Neural cell (in vitro differentiated cells): ENCODE results near the gene BMP7. TPM values are rescaled to one million over a fixed set of nuclear protein-coding genes. Genes with fewer than 3 reads are reported as not detected.

Experiments used
- H2AFZ ChIP-seq: fragments of 200-600, 300-800 bp; sonication (generic), shearing (Covaris generic); 2 replicates; pipeline ENCODE4 v1.6.0; 2014; ENCODE audit warnings: low read depth, mild to moderate bottlenecking, antibody characterized with exemption, low read length, moderate library complexity
- H3F3A ChIP-seq: fragments of 200-600 bp; shearing (Covaris generic); 2 replicates; pipeline ENCODE4 v1.6.1; 2016; ENCODE audit warnings: mild to moderate bottlenecking, moderate library complexity, mixed read lengths, antibody characterized with exemption, low read length; ENCODE audit not compliant: insufficient read depth, poor library complexity, severe bottlenecking
- H3K27ac ChIP-seq: fragments of 200-600, 300-800 bp; sonication (generic), shearing (Covaris generic); 2 replicates; pipeline ENCODE4 v1.5.1; 2014; ENCODE audit warnings: mild to moderate bottlenecking, low read length, moderate library complexity
- H3K27me3 ChIP-seq: fragments of 300-800, 200-600 bp; sonication (generic), shearing (Covaris generic); 2 replicates; pipeline ENCODE4 v1.6.0; 2014; ENCODE audit warnings: mild to moderate bottlenecking, low read depth, low read length, moderate library complexity; ENCODE audit not compliant: insufficient read depth
- H3K36me3 ChIP-seq: fragments of 300-800, 200-600 bp; sonication (generic), shearing (Covaris generic); 2 replicates; pipeline ENCODE4 v1.5.1; 2014; ENCODE audit warnings: mild to moderate bottlenecking, antibody characterized with exemption, low read length, moderate library complexity; ENCODE audit not compliant: insufficient read depth
- H3K4me2 ChIP-seq: fragments of 300-800, 200-600 bp; sonication (generic), shearing (Covaris generic); 2 replicates; pipeline ENCODE4 v1.6.0; 2014; ENCODE audit warnings: mild to moderate bottlenecking, low read length
- H3K4me3 ChIP-seq: fragments of 300-800, 200-600 bp; sonication (generic), shearing (Covaris generic); 2 replicates; pipeline ENCODE4 v1.5.1; 2014; ENCODE audit warnings: mild to moderate bottlenecking, low read length, moderate library complexity
- H3K79me2 ChIP-seq: fragments of 200-600 bp; shearing (Covaris generic); replicated peaks from 2 replicates; pipeline ENCODE4 v1.6.0; 2014; ENCODE audit warnings: mild to moderate bottlenecking, low read length, moderate library complexity; ENCODE audit not compliant: insufficient read depth
- H3K9ac ChIP-seq: fragments of 300-800, 200-600 bp; sonication (generic), shearing (Covaris generic); 2 replicates; pipeline ENCODE4 v1.6.1; 2016; ENCODE audit warnings: mild to moderate bottlenecking, low read length, mixed read lengths
- H3K9me2 ChIP-seq: fragments of 200-600 bp; shearing (Covaris generic); 2 replicates; pipeline ENCODE4 v1.6.1; 2016; ENCODE audit warnings: mild to moderate bottlenecking, low read length, mixed read lengths; ENCODE audit not compliant: insufficient read depth
- H3K9me3 ChIP-seq: fragments of 200-600, 300-800 bp; sonication (generic), shearing (Covaris generic); 2 replicates; pipeline ENCODE4 v1.6.1; 2016; ENCODE audit warnings: mild to moderate bottlenecking, mixed run types, low read length, moderate library complexity, mixed read lengths
- H4K20me1 ChIP-seq: fragments of 200-600 bp; shearing (Covaris generic); 2 replicates; pipeline ENCODE4 v1.6.1; 2016; ENCODE audit warnings: mild to moderate bottlenecking, mixed run types; ENCODE audit not compliant: insufficient read depth
- EP300 ChIP-seq: fragments of 450-650 bp; conservative IDR thresholded peaks from 2 replicates; pipeline ENCODE4 v1.6.1; 2014; ENCODE audit warnings: antibody characterized with exemption, mild to moderate bottlenecking, moderate library complexity; ENCODE audit not compliant: poor library complexity, severe bottlenecking
- EZH2 ChIP-seq: fragments of 200-600, 300-800 bp; shearing (Covaris generic), sonication (generic); IDR thresholded peaks from 2 replicates; pipeline ENCODE4 v1.6.1; 2014; ENCODE audit warnings: antibody characterized with exemption, low read length, borderline replicate concordance, mild to moderate bottlenecking; ENCODE audit not compliant: insufficient read depth, poor library complexity, severe bottlenecking
- MXI1 ChIP-seq: fragments of 450-650 bp; conservative IDR thresholded peaks from 2 replicates; pipeline ENCODE4 v1.6.1; 2014; ENCODE audit warnings: antibody characterized with exemption, mild to moderate bottlenecking; ENCODE audit not compliant: poor library complexity, severe bottlenecking
- POLR2AphosphoS5 ChIP-seq: IDR thresholded peaks from 2 replicates; pipeline ENCODE4 v1.6.1; 2012
- RAD21 ChIP-seq: fragments of 450-650 bp; conservative IDR thresholded peaks from 2 replicates; pipeline ENCODE4 v1.6.1; 2014; ENCODE audit warnings: antibody characterized with exemption, mild to moderate bottlenecking, moderate library complexity
- REST ChIP-seq: IDR thresholded peaks from 2 replicates; pipeline ENCODE4 v1.6.1; 2012; ENCODE audit warnings: borderline replicate concordance
- SMC3 ChIP-seq: fragments of 450-650 bp; conservative IDR thresholded peaks from 2 replicates; pipeline ENCODE4 v1.6.1; 2014; ENCODE audit warnings: antibody characterized with exemption, mild to moderate bottlenecking, moderate library complexity; ENCODE audit not compliant: poor library complexity
- TAF1 ChIP-seq: IDR thresholded peaks from 2 replicates; pipeline ENCODE4 v1.6.1; 2012; ENCODE audit warnings: low read depth
- polyA plus RNA-seq: library from polyadenylated mRNA; depleted of rRNA; stranded (reverse); fragments of >200 nt; gene quantifications from 2 replicates; pipeline ENCODE4 v1.2.3, GENCODE V29; 2014
- TF ChIP-seq, protein P1 (sequence below): fragments of 450-650 bp; IDR thresholded peaks from 2 replicates; pipeline ENCODE4 v1.5.1; 2014; ENCODE audit warnings: antibody characterized with exemption, mild to moderate bottlenecking, moderate library complexity; ENCODE audit not compliant: poor library complexity, severe bottlenecking

Gene BMP7
- polyA plus RNA-seq, 1 donor from 2014 or later: 3.6 TPM

- Histone ChIP-seq H3F3A (no peaks in the 10 kb centered on the region), H3K36me3 (no peaks in the 10 kb centered on the region), H3K4me2 (no peak overlapping the region), H4K20me1 (no peaks in the 10 kb centered on the region), H2AFZ (no peak overlapping the region), H3K27me3 (no peaks in the 10 kb centered on the region), H3K79me2 (no peaks in the 10 kb centered on the region), H3K4me3 (no peak overlapping the region), H3K9ac (no peak overlapping the region), H3K27ac (no peak overlapping the region), H3K9me3 (no peaks in the 10 kb centered on the region), H3K9me2 (no peaks in the 10 kb centered on the region)
- no peak for TF ChIP-seq TAF1
- TF ChIP-seq RAD21: no peak
- no peak for TF ChIP-seq EP300
- TF ChIP-seq, protein P1, sequence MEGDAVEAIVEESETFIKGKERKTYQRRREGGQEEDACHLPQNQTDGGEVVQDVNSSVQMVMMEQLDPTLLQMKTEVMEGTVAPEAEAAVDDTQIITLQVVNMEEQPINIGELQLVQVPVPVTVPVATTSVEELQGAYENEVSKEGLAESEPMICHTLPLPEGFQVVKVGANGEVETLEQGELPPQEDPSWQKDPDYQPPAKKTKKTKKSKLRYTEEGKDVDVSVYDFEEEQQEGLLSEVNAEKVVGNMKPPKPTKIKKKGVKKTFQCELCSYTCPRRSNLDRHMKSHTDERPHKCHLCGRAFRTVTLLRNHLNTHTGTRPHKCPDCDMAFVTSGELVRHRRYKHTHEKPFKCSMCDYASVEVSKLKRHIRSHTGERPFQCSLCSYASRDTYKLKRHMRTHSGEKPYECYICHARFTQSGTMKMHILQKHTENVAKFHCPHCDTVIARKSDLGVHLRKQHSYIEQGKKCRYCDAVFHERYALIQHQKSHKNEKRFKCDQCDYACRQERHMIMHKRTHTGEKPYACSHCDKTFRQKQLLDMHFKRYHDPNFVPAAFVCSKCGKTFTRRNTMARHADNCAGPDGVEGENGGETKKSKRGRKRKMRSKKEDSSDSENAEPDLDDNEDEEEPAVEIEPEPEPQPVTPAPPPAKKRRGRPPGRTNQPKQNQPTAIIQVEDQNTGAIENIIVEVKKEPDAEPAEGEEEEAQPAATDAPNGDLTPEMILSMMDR: no peak
- TF ChIP-seq EZH2: no peak
- no peak for TF ChIP-seq REST
- no peak for TF ChIP-seq SMC3
Observed at GRCh38 chr20:57274846-57275245, 8.4 kb upstream of the BMP7 start.

DNA sequence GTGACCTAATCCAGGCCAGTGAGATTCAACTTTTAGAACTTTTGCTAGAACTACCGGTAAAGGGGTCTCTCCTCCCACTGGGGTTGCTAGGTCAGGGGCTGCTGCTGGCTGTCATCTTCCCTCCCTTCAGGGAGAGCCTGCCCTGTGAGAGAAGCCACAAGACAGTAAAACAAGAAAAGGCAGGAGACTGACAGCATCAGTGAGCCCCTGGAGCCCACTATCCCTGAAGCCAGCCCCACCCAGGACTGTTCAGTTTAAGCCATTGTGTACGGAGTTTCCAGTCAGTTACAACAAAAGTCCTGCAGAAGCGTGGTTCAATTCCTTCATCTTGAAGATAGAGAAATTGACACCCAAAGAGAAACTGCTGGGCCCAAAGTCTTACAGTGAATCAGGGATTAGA, 7.9 kb upstream of the BMP7 start:
- Histone ChIP-seq H3K4me3 (no peak overlapping the region), H3K27ac (no peak overlapping the region), H2AFZ (no peak overlapping the region), H3K27me3 (no peaks in the 10 kb centered on the region), H3K9me3 (no peaks in the 10 kb centered on the region), H3K4me2 (no peak overlapping the region), H3K36me3 (no peaks in the 10 kb centered on the region), H3K9me2 (no peaks in the 10 kb centered on the region), H4K20me1 (no peaks in the 10 kb centered on the region), H3F3A (no peaks in the 10 kb centered on the region), H3K79me2 (no peaks in the 10 kb centered on the region), H3K9ac (no peak overlapping the region)
- TF ChIP-seq, protein P1: no peak
- TF ChIP-seq EZH2 (no peak), REST (no peak), MXI1 (no peak), EP300 (no peak), RAD21 (no peak), POLR2AphosphoS5 (no peak), TAF1 (no peak), SMC3 (no peak)
